ENCODE data around the gene ITGA6.

The ITGA6 gene

DNA sequence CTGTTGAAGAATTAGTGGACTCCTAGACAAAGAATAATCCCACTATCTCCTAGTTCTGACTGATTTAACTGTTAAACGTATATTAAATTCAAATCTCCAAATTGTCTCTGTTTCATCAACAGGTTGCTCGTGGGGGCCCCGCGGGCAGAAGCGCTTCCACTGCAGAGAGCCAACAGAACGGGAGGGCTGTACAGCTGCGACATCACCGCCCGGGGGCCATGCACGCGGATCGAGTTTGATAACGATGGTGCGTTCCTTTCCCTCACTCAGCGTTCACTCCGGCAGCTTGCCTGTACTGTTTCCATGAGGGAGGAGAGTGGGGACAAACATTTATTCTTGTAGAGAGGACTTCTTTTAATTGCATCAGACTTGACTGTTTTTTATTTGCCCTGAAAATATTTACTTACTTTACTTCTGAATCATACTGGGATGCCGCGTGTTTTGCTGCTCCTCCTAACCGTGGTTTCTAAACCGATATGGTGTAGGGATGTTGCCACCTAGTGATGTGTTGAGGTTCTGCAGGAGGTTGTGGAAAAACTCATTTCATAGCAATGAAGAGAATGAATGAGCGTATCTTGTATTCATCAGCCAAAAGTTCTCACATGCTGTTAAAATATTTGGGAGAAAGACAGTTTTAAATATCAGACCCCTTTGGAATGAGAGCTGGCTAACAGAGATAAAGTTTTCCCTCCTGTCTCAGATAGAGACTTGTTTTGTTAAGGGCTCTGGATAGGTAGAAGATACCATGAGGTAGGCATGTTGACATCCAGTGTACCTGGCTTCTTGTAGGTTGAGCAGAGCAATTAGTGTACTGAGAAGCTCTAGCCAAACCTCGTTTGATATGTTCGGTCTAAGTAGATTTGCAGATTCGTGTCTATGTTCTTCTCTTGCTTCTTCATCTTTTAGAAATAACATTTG lies 38.3 kb downstream of the ITGA6 start:
- DNase-seq (ENCODE audit: low spot score): peak; percentile 86

DNA sequence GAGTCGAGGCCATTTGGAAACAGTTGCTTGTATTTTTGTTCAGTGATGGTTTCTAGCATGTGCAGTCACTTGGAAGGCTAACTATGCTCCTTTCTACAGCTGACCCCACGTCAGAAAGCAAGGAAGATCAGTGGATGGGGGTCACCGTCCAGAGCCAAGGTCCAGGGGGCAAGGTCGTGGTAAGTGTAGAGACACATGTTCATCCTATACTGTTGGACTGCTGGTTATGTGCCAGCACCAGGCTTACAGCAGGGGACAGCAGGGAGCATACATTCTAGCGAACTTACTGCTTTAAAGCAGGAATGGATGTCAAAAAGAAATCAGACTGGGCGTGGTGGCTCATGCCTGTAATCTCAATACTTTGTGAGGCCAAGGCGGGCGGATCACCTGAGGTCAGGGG lies 40.0 kb downstream of the ITGA6 start:
- DNase-seq (ENCODE audit: low spot score): no peak

DNA sequence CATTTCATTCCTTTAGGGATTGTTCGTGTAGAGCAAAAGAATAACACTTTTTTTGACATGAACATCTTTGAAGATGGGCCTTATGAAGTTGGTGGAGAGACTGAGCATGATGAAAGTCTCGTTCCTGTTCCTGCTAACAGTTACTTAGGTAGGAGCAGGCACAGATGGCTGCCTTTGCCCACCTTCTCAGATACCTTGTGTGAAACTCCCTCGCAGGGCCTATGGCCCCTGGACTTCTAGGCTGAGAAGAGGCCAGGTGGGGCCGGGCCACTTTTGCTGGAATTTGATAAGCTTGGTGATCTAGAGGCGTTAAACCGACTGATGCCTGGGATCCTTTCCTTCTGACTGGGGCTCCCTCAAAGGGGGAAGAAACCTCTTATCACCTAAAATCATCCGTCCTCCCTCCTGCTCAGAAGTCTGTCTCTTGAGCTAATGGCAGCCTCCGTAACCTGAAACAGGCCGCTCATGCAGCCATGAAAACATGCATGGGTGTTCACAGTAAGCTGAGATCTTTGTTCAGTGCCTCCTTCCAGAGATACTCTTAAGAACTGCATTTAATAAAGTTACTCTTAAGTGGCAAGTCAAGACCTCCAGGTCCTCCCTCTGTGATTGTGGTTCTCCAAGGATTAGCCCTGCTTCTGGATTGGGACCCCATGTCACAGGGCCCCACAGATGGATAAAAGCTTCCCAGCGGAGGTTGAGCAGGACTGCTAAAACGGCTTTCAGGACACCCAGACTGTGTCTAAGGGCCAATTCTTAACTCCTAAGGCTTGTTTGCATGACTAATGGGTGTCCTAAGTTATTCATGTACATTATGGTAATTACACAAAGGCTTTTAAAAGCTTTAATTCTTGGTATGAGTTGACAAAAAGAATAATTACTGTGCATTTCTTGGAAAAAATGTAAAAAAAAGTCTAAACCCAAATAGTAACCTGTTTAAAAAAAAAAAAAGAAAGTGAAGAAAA lies 43.9 kb downstream of the ITGA6 start:
- DNase-seq (ENCODE audit: low spot score): no peak

DNA sequence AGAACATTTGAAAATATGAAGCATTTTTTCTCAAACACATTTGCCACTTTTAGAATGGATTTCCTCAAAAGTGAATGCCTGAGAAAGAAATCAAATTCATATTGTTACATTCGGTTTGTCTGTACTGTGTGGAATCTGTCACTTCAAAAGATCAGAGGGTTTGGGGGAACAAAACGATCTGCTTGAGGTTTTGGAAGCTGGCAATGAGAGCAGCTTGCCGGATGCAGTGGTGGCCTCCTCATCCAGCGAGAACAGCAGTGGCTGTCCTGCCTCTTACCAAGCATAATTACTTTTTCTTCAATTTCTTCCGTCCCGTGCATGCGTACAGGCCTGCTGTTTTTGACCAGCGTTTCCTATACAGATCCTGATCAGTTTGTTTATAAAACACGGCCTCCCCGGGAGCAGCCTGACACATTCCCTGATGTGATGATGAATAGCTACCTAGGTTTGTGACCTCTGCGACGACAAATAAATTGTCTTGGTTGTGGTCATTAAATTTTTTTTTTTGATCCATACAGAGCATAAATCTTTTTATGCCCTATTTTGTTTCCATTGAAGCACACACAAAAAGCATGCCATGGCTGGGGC lies 45.2 kb downstream of the ITGA6 start:
- DNase-seq (ENCODE audit: low spot score): no peak

DNA sequence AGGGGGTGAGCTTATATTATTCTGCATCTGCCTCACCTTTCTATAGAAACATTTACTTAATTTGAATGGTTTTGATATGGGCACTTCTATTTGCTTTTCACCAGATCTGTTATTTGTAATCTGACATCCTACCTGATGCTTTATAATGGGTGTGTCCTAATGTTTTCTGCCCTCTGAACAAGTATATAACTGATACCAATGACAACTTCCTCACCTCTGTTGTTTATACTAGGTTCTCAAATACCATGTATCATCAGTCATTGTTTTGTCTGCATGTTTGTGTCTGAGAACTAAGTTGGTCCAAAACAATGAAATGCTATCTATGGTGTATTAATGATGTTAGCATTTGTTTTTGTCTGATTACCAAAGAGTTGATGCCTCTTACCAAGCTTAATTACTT lies 45.8 kb downstream of the ITGA6 start:
- DNase-seq (ENCODE audit: low spot score): no peak

DNA sequence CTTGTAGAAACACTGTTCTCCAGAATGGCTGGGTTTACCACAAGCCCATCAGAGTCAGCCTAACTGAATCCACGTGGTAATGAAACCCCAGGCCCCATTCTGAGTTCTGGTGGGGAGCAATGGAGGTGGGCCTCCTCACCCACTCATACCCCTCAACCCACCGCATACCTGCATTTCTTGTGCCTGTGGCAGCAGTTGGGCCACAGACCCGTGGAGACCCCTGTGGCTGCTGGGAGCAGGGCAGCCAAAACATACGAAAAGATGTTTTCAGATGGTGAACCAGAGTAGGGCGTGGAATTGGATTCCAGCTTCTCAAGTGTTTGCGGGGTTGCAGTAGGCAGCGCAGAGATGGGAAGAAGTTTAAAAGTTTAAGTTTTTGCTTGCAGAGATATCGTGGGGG lies 51.0 kb downstream of the ITGA6 start:
- no peak for DNase-seq (ENCODE audit: low spot score)

DNA sequence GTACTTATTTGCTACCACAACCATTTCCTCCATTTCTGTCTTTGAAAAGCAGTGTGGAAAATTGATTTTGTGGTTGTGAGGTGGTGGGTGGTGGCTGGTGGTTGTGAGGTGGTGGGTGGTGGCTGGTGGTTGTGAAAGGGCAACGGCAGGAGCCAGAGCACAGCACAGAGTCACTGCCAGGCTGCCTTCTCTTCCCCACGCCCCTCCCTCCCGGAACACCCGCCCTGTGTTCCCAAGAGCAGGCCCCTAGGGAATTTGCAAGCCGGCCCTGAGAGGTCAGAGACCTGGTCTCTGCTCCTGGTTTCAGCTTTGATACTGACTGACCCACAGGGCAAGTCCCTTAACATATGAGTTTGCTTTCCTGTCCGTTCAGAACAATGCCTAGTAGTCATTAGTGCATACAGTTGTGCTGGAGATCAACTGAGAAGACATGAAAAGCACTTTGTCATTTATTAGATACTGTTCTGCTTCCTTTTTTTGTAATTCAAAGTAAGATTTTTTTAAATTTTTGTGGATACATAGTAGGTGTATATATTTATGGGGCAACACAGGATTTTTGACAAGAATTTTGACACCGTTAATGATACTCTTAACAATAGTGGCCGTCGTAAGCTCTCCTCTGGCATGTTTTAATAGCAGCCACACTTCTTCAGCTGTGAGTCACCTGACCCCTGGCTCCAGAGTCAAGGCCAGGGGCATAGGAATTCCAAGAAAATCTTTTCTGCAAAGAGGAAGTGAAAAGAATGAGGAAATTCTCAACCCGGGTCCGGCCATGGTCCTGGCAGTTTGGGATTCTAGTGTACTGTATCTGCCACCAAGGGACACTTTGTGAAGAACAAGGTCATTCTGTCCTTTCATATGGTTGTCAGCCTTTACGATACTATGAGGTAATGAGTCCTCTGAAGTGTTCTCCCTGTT lies 53.2 kb downstream of the ITGA6 start:
- DNase-seq (ENCODE audit: low spot score): no peak

DNA sequence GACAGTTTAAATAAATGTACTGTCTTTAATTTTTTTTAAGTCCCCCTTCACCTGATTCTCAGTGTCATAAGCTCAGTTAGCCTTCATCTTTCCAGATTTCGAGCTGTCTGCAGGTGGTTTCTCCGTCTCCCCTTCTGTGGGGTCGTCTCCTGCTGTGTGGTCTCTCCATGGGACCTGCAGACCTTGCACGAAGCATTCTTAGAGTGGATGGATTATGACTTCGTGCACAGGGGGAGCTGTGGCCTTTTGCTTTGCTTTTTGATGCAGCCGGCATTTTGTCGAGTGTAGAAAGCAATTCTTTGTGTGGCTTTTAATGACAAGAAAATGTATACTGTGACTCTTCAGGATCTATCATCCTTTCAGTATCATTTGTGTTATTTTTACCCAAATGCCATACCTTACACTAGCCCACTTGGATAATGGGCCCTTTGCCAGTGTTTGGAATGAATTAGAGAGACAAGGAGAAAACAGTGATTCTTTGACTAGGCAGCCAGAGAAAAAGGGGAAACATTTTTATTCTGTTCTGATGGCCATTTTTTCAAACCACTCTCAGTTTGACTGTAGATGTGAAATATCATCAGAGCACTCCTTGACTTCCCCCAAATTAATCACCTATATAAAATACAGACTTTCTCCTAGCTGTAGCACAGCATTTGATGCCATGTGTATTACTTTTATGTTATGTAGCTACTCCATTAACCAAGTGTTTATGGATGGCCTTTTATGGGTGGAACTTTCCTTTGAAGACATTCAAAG lies 54.3 kb downstream of the ITGA6 start:
- DNase-seq (ENCODE audit: low spot score): no peak

DNA sequence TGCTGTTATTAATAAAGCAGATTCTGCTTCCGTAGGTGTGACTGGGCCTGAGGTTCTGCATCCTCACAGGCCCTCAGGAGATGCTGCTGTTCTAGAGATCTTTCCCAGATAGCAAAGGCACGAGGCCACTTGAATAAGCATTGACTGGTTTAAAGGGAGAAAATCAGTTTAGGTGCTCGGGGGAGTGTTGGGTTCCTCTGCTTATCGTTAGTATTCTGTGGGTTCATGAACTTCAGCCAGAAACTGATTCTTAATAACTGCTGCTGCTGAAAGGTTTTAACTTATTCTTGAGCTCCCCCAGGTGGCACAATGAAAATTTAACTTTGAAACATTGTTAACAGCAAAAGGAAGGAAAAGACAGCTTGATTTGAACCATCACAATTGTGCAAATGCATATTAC lies 56.9 kb downstream of the ITGA6 start:
- peak; percentile 35 for DNase-seq (ENCODE audit: low spot score)

DNA sequence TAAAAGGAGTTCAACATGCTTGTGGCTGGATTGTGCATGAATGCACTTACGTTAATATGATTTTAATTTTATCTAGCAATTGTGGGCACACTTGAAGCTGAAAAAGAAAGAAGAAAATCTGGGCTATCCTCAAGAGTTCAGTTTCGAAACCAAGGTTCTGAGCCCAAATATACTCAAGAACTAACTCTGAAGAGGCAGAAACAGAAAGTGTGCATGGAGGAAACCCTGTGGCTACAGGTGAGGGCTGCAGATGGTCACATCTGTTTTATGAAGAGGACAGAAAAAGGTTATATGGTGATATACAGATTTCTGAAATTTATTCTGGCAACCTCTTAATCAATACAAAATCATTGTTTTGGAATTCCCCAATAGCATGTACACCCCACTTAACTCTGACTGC lies 57.3 kb downstream of the ITGA6 start:
- DNase-seq (ENCODE audit: low spot score): no peak

DNA sequence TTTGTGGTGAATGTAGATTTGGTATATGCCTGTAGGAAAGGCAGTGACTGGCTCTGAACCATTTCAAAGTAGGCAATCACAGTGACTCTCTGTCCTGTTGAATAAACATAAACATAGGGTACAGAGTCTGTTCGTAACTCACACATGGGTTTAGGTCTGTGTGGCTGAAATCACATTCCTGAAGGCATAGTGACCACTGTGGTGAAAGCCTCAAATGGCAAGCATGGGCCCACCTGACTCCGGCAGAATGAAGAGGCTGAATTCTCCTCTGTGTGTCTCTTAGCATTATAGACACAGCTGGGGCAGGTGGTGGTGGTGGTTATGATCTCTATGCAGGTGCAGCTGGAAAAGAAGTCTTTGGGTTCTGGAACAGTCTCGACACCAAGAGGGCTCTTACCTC lies 61.2 kb downstream of the ITGA6 start:
- DNase-seq (ENCODE audit: low spot score): no peak

DNA sequence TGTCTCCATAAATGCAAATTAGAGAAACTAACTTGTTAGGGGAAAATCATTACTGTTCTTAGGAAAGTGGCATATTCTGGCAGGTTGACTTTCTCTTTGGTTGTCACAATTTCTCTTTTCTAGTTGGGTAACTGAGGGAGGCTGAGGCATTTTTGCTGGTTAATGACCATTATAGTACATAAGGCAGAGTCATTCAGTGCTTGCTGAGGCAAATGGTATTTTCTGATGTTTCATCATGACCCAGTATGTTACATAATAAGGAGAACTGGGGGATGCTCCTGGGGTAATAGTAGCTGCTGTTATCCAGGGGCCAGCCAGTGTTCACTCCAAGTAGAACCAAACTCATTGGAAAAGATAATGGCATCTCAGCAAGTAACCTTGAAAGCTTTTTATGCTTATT lies 62.3 kb downstream of the ITGA6 start:
- DNase-seq (ENCODE audit: low spot score): no peak

DNA sequence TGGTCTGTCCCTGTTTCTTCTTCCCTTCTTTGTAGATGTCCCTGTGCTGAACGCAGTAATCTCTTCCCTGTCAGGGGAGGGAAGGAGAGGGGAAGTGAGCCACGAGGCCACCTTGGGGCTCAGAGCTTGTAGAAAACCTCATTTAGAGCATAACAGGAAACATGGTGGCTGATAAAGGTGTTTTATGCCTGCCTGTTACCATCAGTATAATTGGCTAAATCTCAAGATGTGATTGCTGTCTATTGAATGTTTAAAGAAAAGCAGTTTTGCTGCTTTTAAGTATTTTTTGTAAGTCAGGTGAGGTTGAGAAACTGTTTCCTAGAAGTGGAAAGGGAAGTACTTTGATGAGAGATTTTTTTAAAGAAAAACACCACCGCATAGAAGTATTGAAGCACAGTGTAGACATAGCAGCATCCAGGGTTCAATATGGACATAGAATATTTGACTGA lies 68.8 kb downstream of the ITGA6 start:
- no peak for DNase-seq (ENCODE audit: low spot score)

DNA sequence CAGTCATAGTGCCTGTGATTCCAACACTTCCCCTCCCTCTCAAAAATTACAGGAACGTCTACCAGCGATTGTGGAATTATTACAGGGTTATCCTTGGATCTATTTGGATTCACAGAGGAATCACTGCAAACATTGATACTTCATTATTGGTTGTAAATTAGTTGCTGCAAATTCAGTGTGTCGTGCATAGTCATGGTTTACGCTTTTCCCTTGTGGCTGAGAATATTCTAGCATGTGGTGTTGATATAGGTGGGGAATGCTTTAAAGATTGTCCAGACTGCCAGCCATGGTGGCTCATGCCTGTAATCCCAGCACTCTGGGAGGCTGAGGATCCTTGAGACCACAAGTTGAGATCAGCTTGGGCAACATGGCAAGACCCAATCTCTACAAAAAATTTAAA lies 79.8 kb downstream of the ITGA6 start:
- DNase-seq (ENCODE audit: low spot score): no peak

DNA sequence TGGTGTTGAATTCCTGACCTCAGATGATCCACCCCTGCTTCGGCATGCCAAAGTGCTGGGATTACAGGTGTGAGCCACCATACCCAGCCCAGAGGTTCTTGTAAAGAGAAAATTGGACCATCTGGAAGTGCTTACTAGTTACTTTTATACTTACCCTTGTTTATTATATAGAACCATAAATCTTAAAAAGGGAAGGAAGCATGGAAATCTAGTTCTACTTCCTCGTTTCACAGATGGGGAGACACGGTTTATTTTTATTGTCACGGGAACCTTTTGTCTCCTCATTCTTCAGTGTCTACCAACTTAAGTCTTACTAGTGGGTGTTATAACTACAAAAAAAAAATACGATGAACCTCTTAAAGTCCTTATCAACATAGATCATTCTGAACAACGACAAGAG lies 82.7 kb downstream of the ITGA6 start:
- DNase-seq (ENCODE audit: low spot score): no peak

DNA sequence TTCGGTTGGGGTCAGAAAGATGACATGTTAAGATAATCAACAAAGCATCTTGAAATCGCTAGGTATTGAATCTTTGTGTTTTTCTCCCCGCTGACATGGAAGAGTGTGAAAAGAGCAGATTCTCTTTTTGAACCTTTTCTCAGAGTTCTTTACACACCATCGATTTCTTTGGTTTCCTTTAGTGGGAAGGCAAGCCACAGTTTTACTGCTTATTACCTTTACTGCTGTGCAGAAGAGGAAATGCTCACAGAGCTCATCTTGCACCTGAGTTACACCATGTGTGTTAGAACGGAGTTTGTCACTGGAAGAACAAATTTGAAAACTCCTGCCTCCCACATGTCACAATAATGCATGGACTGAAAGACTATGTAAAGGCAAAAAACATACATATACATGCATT lies 83.2 kb downstream of the ITGA6 start:
- no peak for DNase-seq (ENCODE audit: low spot score)

DNA sequence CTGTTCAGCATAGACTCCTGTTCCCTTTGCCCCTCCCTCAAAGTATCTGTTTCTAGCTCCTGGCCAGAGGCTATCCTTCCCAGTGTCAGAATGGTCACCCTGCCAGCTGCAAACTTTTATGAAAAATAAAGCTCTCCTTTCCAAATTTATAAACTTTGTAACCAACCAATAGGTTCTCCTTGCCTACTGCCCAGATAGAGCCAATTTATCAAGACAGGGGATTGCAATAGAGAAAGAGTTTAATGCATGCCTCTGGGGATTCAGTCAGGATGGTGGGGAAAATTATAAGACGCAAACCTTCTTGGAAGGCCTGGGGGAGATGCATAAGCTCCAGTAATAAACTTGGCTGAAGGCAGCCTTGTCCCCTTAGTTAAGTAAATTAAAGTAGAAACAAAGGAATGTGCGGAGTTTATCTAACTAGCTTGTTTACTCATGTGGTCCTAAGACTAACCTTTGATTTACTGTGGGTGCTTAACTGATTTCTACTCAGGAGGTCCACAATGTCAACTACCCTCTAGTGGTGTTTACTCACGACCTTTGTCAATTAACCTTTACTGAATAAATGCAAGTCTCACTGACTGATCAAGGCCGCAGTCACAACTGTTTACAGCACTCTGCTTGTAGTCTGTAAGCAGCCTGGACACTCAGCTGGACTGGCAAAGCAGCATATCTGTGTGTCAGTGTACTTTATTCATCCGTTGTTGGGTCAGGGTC lies 85.6 kb downstream of the ITGA6 start:
- no peak for DNase-seq (ENCODE audit: low spot score)

DNA sequence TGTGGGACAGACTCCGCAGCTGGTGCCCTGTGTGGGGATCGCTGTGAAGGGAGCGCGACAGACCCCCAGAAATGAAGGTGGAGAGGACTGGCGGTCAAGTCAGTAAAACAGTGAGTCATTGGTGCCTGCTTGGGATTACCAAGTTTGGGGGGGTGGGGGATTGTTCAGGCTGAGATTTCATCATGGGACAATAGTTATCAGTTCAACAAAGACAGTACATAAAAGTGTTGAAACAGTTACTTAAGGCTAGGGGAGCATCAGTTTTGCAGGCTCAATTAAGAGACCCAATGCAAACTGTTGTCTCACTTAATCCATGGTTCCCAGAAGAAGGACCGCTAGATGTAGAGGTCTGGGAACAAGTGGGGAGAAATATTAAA lies 86.1 kb downstream of the ITGA6 start:
- DNase-seq (ENCODE audit: low spot score): no peak

DNA sequence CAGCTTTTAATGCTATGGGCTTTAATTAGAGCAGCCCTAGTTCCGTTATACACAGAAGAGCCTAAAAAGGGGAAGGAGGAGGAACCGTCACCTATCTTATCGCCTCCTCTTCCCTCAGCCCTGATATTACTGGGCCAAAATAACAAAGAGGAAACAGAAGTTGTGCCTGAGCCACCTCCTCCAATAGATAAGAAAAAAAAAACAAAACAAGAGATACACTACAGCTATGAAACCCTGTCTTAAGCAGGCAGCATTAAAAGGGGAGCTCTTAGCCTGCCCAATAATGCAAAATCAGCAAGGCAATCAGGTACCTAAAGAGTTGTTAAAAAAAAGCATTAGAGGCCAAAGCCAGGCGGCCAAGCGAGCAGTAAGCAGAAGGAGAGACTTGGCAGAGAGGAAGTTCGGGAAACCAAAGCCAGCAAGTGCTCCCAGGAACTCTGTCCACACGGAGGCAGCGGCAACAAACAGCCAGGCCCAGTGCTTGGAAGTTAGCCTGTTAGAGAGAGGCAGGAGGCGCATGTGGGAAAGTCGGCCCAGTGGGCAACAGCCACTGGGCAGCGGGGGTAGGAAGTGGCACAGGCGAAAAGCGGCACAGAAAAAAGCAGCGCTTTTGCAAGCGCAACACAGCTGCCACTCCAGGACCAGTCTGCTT lies 86.7 kb downstream of the ITGA6 start:
- DNase-seq (ENCODE audit: low spot score): no peak

DNA sequence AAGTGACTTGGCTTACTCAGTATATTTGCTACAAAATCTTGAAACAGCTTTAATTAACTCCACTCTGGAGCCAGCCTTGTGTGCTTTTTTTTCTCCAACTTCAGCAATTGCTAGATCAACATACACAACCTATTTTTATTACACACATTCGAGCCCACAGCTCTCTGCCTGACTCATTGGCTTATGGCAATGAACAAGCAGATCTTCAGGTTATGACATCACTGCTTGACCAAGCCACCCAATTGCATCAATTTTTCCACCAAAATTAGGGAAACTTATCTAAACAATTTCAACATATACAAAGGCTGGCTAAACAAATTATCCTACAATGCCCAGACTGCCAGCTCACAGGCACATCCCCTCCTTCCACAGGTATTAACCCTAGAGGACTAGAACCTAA lies 88.9 kb downstream of the ITGA6 start:
- peak; percentile 9 for DNase-seq (ENCODE audit: low spot score)

Measured in RKO (cell line).